Stimulated activated CD4-positive, alpha-beta T cell treated with anti-CD3 and anti-CD28 coated beads, TNF-alpha, amount 100 ng/mL, for 48 hours (primary cell): ENCODE results near the gene GALNT9.
"Not testable (repeated sequence)": the region's sequence is repeated elsewhere in the genome, so short reads cannot be mapped to it uniquely, and the experiment has no call there.

Experiments used
- DNase-seq, 3 donors: peaks; one replicate each; pipeline ENCODE4 v3.0.0-alpha.2; 2020; ENCODE audit warnings: low read depth in 3 of 3

The GALNT9 gene

DNA sequence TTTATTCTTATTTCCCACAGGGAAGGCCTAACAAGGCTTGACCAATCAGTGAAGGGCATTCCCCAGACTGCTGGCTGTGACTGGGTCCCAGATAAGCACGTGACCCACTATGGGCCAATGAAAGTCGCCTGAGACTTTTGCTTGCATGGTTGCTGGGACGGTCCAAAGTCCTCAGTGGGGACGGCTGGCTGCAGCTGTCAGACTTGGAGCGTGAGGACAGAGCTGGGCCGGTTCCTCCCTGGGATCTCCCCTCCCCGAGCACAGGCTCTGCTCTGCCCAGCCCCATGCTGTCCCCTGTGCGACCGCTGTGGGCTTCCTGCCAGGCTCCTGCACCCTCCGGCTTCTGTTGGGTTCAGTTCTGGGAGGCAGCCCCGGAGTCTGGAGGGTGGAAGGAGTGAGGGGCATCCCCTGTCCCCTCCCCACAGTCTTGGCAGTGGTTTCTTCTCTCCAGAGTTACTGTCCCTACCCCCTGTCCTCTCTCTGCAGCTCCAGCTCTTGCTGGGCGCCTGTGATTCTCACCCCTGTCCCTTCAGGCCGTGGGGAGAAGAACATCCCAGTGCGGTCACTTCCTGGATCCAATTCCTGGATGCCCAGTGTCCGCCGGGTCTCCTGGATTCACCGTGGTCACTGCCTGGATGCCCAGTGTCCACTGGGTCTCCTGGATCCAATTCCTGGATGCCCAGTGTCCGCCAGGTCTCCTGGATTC, 50.1 kb downstream of the GALNT9 start:
- no peak for DNase-seq

DNA sequence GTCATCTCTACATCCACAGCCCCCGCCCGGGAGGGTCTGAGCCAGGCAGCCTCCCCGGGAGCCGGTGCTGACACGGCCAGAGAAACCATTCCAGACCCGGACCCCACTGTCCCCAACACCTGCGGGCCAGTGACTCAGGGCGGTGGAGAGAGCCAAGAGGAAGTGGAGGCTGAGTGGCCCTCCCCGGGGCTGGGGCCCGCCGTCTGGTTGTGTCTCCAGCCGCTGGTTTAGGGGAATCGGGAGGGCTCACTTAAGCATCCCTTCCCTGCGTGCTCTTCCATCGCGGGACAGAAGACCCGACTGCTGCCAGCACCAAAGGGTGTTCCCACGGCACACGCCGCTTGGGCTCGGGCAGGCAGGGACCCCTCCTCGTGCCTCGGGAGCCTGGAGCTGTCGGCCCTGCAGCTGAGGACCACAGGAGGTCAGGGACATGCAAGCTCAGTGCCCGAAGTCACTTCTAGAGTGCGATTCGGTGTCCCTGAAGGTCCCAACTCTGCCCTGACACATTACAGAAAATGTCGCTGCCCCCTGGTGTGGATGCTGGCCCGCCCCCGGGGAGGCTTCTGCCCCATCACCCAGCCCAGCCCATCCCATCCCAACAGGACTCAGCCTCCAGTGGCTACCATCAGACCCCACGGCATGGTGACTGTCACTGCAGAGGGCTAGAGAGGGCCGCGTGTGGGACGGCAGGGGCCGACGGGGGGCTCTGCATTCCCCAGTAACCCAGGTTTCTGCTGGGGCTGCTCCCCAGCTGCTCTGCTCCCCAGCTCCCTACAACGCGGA, 50.8 kb downstream of the GALNT9 start:
- DNase-seq: no peak

DNA sequence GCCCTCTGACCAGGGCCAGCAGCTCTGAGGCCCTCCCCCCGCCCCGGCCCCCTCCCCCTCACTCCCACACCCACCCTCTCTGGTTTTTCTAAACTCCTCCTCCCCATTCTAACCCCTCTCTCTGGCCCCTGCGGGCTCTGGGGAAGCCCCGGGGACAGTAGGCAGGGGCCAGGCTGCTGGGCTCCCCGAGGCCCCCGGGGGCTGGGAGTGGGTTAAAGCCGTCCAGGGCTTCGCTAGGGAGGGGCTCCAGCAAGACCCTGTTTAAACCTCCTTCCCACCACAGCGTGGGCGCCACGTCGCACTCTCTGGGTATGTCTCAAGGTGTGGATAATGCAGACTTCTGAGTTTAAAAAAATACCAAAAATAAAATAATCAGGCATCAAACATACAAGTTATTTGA, 51.4 kb downstream of the GALNT9 start:
- no peak for DNase-seq

DNA sequence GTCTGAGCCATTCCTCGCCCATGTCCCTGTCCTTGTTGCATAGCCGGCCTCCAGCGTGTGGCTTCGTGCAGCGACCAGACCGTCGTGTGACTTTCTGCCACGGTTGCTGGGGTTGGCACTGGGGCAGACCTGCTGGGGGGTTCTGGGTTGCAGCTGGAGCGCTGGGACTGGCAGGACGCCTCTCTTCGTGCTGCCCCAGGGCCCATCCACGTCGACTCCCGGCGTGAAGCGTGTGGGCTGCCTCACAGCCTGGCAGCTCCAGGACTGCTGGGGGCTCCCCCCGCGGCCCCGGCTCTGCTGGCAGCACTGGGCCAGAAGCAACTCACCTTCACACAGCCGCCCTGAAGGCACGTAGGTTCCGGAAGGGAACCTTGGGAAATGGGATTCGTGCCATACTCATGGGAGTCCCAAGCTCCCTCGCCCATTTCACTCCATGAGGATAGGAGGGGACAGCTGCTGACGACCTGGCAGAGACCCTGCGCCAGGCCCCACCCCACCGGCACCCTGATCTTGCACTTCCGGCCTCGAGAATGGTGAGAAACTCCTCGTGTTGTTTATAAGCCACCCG, 51.9 kb downstream of the GALNT9 start:
- no peak for DNase-seq

DNA sequence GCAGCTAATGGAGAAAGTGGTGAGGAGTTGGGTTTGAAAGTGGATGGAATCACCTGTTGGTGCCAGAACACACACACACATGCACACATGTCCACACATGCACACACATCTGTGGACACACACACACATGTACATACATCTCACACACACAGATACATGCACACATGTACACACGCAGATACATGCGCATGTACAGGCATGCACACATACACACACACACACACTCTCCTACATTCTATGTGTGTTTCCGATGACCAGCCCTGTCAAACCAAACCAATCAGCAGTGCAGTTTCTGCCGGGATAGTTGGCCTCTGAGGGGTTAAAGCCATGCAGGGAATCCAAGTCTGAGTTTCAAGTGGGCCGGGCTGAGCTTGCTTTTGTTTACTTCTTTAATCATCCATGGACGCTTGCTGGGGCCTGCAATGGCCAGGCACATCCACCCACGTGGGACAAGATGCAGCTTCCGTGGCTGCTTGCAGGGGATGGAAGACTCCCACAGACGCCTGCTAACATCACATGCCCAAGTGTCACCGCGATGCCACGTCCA, 52.5 kb downstream of the GALNT9 start:
- no peak for DNase-seq

DNA sequence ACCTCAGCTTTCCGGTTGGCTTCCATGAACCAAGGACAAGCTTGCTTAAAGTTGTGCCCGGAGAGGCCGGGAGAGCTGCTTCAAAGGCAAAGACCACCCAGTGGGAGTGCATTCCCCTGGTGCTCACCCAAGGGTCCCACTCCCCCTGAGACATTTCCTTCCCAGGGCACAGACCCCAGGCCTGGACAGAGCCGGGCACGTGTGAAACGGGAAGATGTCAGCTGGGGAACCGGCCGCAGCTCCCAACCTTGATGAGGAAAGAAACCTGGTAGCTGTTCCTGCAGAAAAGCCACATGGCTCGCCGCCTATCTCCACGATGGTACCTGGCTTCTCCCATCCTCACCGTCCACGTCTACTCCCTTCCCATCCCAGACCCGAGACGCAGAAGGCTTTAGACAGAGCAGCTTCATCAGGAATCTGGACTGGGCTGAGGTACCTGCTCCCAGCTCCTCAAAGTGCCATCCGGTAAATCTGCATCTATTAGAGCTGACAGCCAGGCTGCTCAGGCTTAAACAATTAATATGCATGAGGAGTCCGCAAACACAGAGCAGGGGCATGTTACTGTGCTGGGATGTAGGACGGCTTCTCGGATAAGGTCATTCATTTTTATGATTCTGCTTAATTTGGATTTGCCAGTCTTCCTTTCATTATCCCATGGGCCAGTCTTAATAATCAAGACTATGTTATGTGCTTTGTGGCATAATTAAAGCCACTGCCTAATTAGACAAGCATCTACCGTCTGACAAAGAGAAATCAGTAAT, 53.1 kb downstream of the GALNT9 start:
- DNase-seq: no peak

DNA sequence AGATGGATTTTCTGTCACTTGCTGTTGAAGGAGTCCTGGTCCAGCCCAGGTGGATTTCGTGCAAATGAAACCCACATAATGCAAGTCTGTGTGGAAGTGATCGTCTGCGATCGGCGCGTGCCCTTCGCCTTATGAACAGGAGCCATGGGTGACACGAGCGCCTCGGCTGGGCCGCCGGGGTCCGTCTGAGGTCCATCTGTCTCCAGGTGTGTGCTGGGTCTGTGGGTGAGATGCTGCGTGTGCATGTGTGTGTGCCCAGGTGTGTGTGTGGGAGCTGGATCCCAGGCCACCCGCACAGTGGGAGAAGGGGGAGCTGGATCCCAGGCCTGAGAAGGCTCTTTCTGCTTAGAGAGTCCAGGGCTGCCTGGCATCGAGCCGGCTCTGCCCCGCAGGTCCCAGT, 53.8 kb downstream of the GALNT9 start:
- no peak for DNase-seq

DNA sequence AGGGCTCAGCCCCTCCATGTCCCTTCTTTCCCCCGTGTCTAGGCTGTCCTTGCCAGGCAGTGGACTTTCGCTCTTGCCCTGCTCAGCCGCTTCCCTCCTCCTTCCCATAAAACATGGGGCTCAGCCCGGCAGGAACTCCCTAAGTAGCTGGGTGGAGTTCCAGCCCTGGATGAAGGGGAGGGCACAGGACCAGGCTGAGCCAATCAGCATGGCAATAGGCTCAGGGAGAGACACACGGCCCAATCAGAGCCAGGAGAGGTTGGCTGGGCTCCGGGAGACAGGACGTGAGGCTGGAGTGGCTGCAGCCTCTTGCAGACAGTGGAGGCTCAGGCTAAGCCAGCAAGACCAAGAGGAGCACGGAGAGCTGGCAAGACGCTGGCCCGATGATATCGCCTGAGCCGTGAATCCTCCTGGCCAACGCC, 54.3 kb downstream of the GALNT9 start:
- DNase-seq: no peak

DNA sequence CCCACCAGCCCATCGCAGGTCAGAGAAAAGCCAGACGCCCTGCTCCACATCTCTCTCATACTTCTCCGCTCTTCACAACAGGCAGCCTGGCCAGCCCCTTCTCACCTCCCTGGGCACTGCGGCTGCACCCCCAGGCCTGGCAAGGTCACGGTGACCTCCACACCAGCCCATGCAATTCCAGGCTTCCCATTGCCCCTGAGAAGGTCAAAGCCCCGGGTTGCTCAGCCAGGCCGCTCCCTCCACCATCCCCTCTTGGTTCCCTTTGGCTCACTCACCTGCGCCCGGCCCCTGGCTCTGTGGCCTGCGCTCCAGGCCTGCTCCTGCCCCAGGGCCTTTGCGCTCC, 55.4 kb downstream of the GALNT9 start:
- DNase-seq: no peak

DNA sequence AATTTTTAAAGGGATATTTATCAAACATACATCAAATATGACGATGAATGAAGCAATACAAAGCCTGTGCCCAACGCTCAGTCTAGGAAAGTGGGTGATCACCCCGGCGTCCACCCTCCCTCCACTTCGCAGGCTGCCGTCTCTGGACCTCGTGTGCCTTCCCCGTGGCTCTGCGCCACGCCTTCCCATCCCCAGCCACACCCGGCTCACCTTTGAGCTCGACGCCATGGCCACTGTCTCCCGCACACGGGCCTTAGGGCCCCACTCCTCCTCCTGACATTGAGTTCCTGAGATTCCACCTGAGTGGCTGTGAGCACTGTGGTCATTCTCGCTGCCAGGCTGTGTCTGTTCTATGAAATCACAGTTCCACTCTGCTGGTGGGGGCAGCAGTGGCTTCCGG, 56.7 kb downstream of the GALNT9 start:
- DNase-seq: no peak

DNA sequence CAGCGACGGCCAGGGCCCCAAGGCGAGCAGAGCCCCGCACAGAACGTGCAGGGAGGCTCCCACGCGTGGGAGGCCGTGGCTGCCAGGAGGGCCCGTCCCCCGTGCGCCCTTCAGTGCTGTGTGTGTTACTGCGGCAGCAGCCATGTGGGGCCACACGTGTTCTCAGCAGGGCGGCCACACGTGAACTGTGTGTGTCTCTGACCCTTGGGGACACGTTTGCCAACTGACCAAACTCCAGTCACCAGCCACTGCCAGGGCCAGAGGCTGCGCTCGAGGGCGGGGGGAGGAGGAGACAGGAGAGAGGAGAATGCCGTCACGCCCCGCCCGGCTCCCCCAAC, 57.7 kb downstream of the GALNT9 start:
- DNase-seq: no peak

DNA sequence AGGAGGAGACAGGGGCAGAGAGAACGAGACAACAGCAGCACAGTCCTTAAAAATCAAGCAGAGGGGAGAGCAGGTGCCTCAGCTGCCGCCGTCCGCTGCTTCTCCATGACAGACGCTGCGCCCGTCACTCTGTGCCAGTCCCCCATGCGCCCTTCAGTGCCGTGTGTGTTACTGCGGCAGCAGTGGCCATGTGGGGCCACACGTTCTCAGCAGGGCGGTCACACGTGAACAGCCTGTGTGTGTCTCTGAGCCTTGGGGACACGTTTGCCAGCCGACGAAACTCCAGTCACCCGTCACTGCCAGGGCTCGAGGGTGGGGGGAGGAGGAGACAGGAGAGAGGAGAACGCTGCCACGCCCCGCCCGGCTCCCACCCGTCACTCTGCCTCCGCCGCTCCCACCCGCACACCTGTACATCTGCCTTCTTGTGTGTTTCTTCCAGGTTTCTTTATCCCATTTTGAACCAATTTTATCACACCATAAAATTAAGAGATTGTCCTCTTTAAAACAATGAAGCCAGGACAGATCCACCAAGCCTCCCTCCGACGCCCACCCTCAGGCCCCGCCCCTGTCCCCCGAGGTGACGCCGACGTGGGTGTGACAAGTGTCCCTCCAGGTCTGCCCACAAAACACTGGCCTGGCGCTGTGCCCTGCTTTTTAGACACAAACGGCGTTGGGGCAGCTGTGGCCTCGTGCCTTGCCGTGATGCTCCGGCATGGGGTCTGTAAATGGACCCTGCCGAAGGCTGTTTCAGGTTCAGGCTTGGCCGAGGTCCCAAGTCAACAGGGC, 58.2 kb downstream of the GALNT9 start:
- no peak for DNase-seq

DNA sequence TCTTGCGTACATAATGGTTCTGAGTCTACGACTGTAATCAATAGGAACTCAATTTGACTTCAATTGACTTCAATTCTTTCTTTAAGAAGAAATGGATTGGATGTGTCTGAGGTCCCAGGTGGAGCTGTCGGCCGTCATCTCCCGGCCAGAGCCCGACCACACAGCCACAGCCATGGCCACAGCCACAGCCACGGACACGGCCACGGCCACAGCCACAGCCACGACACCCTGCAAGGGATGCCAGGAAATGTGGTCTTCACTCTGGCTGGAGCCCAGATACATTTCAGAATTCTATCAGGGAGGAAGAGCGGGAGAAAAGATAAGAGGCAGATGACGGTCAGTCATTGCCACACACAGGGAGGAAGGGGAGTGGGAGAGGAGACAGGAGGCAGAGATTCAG, 58.9 kb downstream of the GALNT9 start:
- DNase-seq: no peak

DNA sequence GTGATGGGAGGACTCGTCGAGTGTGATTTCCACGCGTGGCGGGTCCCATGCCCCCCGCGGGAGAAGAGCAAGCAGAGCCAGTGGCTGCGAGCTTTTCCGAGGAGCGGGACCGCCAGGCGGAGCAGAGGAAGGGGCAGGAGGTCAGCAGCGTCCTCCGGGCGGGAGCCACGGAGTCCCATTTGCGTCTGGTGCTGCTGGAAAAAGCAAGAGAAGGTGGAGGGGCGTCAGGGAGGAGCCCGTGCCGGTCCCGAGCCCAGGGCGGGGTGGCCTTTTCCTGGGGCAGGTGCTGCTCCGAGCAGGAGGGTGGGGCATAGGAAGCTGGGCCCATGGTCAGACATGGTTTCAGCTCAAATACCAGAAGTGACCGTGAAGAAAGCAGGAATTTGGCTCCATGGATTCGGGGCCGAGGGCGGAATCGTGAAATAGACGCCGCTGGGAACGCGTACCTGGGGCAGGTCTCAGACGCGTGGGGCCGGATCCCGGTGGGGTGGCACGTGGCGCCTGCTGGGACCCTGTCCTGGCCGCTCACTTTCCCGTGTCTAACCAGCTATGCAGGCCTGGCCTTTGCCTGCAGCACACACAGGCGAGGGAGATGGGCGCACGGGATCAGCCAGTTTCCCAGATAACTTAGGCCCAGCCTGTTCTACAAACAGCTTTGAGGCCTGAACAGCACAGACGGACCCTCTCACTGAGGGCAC, 60.0 kb downstream of the GALNT9 start:
- no peak for DNase-seq

DNA sequence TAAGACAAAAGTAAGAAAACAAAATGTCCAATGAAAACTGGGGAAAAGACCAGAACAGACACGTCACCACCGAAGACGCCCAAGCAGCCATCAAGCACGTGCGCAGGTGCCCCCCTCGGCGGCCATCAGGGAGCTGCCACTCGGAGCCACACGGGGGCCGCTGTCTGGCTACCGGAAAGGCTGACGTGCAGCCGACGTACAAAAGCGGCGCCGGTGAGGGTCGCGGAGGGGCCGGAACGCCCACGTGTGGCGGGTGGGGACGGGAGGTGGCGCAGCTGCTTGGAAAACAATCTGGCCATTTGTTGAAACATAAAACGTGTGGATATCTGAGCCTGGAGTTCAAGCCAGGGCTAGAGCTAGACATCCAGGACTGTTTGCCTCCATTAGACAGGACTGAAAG, 60.7 kb downstream of the GALNT9 start:
- no peak for DNase-seq

DNA sequence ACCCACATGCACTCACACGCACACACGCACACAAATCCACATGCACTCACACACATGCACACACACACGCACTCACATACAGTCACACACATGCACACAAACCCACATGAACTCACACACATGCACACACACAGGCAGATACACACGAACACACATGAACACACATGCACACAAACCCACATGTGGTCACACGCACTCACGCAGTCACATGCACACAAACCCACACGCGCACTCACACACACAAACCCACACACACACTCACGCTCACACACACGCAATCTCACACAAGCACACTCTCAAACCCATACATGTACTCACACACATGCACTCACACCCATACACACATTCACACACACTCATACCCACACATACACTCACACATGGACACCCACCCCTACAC, 61.5 kb downstream of the GALNT9 start:
- DNase-seq: no peak

DNA sequence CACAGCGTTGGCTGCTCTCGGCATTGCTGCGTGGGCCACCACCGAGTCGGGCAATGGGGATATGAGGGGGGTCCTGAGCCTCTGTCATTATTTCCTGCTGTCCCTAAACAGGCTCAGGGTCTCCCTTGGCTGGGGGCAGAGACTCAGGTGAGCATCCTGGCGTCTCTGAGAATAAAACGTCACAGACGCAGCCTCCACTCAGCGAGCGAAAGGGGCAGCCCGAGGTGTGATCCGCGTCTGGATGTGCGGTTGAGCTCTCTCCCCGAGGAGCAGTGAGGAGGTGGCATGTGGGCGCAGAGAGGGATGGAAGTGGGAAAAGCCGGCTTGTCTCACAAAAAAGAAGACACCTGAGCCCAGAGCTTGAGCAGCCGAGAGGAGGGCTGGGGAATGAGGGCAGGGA, 62.6 kb downstream of the GALNT9 start:
- DNase-seq: no peak

DNA sequence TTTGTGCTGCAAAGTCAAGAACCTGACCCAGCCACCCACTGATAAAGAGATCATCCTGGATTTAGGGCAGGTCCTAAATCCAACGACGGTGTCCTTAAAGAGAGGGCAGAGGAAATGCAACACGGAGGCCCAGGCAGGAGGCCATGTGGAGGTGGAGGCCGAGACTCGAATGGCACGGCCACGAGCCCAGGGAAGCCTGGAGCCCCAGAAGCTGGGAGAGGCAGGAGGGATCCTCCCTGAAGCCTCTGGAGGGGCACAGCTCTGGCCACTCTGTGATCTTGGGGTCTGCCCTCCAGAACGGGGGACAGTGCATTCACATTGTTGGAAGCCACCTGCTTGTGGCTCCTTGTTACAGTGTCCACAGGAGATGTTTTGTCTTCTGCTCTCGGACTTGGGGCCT, 63.0 kb downstream of the GALNT9 start:
- no peak for DNase-seq

DNA sequence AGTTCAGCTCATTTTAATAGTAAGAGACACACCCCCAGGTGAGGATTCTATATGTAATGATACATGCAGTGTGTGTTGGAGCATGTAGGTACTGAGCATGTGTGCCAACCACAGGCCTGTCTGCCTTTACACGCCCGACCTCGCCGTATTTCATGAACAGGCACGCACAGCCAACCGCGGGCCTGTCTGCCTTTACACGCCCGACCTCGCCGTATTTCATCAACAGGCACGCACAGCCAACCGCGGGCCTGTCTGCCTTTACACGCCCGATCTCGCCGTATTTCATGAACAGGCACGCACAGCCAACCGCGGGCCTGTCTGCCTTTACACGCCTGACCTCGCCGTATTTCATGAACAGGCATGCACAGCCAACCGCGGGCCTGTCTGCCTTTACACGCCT, 63.6 kb downstream of the GALNT9 start:
- not testable (repeated sequence) for DNase-seq

DNA sequence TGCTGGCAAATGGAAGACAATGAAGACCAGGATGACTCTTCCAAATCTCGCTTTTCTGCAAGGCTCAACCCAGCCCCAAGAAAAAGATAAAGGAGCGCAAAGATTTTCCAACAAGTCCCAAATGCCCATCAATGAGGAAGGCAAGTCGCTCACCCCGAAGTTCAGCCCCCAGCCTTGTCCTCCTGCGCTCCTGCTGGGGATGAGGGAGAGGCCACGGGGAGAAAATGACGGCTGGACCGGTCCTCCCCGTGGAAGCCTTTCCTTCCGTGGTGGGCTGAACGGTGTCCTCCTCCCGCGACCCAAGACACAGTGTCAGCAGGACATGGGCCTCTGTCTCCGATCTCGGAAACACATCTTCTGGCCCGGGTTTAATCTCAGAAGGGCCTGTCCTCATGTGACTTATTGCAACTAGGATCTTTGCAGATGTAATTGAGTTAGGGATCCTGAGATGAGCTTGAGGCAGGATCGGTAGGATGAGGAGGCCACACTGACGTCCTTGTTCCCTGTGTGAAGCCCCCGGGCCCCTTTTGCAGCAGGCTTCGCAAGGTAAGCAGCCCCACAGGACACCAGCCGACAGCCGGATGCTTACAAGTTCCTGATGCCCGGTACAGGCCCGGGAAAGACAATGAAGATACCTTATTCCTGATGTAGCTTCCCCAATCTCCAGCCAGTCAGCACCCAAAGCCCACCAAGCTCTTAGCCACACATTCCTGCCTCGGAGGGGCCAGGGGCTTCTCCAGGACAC, 64.2 kb downstream of the GALNT9 start:
- DNase-seq: no peak
